A204.1 (cell line): Measurements from ENCODE around the gene IKZF1.

ENCODE experiments used
- FAIRE-seq: peaks from 2 replicates; lab custom pipeline; 2012; peaks lifted over from hg19 to GRCh38; lab: Jason Lieb, UNC

The IKZF1 gene

GRCh38 chr7:50413561-50413960 lies 109.0 kb downstream of the IKZF1 start:
- FAIRE-seq = no peak

GRCh38 chr7:50415844-50416364 lies 111.4 kb downstream of the IKZF1 start:
- no peak for FAIRE-seq

- FAIRE-seq = no peak
Measured at GRCh38 chr7:50416527-50417182, 112.1 kb downstream of the IKZF1 start.

GRCh38 chr7:50418086-50418515 lies 113.6 kb downstream of the IKZF1 start:
- peak; percentile 75 for FAIRE-seq

- FAIRE-seq = no peak
Measured at GRCh38 chr7:50418526-50419290, 114.2 kb downstream of the IKZF1 start.

GRCh38 chr7:50421043-50421442 lies 116.5 kb downstream of the IKZF1 start:
- no peak for FAIRE-seq

- FAIRE-seq = no peak
Measured at GRCh38 chr7:50422858-50423257, 118.3 kb downstream of the IKZF1 start.

- FAIRE-seq = no peak
Measured at GRCh38 chr7:50423860-50424259, 119.3 kb downstream of the IKZF1 start.

- FAIRE-seq = no peak
Measured at GRCh38 chr7:50425318-50425717, 120.8 kb downstream of the IKZF1 start.

GRCh38 chr7:50426280-50427045 lies 121.9 kb downstream of the IKZF1 start:
- FAIRE-seq = no peak

- no peak for FAIRE-seq
Measured at GRCh38 chr7:50427518-50427917, 123.0 kb downstream of the IKZF1 start.

- FAIRE-seq = no peak
Measured at GRCh38 chr7:50428911-50429310, 124.4 kb downstream of the IKZF1 start.

GRCh38 chr7:50431316-50431715 lies 126.8 kb downstream of the IKZF1 start:
- FAIRE-seq = no peak

- FAIRE-seq = no peak
Measured at GRCh38 chr7:50431722-50432305, 127.3 kb downstream of the IKZF1 start.

GRCh38 chr7:50436133-50436806 lies 131.8 kb downstream of the IKZF1 start:
- FAIRE-seq = no peak

GRCh38 chr7:50446542-50446960 lies 142.0 kb downstream of the IKZF1 start:
- no peak for FAIRE-seq

- no peak for FAIRE-seq
Measured at GRCh38 chr7:50448823-50449222, 144.3 kb downstream of the IKZF1 start.

- no peak for FAIRE-seq
Measured at GRCh38 chr7:50449501-50449880, 145.0 kb downstream of the IKZF1 start.

- no peak for FAIRE-seq
Measured at GRCh38 chr7:50449881-50450589, 145.5 kb downstream of the IKZF1 start, which contains the start of gene FIGNL1. FIGNL1 (minus strand) TSS chr7:50450350; CDS start chr7:50447287, 3,063 bp downstream.

GRCh38 chr7:50450590-50451032 lies 146.1 kb downstream of the IKZF1 start:
- FAIRE-seq = no peak
